ENCODE results near the gene CACNB3.

CACNB3 gene

DNA sequence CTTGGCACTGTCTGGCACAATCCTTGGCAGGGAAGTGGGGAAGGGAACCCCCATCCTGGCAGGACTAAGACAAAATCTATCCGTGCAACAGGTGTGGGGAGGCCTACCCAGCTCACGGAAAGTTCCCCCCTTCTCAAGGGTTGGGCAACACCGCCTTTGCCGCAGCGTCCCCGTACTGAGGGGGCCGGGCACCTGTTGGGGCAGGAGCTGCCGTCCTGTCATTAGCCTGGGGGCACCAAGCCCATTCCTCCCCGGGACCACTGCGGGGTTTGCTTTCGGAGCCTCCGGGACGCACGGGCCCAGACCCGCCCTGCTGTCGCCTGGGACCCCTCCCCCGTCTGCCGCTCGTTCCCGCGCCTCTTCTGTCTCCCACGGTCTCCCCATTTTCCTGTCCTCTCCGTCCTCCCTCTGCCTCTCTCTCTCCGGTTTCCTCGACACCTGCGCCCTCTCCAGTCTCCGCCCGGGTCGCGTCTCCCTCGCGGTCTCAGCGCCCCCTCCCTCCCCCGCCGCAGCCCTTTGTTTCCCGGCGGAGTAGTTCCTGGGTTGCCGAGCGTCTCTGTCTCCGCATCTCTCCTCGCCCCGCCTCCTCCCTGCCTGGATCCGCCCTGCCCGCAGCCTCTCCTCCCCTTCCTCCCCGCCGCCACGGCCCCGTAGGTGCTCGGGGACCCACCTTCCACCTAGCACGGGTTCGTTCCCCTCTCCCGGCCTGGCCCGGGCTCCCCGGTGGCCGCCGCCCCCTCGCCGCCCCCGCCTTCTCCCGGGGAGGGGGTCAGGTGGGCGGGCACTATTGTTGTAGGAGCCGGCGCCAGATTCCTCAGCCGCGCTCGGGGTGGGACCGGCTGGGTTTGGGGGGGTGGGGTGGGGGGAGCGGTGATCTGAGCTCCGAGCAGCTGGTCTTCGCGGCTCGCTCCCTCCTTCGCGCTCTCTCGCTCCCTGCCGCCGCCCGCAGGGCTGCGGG, at the start of gene CACNB3:
Gene CACNB3, plus strand, starts transcription at position 624 of the 958 bp plus-strand sequence. CDS start 434 bp downstream, outside the sequence.
- DNase-seq = peak; percentile 51
- TF ChIP-seq, protein P1, sequence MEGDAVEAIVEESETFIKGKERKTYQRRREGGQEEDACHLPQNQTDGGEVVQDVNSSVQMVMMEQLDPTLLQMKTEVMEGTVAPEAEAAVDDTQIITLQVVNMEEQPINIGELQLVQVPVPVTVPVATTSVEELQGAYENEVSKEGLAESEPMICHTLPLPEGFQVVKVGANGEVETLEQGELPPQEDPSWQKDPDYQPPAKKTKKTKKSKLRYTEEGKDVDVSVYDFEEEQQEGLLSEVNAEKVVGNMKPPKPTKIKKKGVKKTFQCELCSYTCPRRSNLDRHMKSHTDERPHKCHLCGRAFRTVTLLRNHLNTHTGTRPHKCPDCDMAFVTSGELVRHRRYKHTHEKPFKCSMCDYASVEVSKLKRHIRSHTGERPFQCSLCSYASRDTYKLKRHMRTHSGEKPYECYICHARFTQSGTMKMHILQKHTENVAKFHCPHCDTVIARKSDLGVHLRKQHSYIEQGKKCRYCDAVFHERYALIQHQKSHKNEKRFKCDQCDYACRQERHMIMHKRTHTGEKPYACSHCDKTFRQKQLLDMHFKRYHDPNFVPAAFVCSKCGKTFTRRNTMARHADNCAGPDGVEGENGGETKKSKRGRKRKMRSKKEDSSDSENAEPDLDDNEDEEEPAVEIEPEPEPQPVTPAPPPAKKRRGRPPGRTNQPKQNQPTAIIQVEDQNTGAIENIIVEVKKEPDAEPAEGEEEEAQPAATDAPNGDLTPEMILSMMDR (IDR thresholded peaks at IDR 0.05; ENCODE audit: low read depth, low read length, missing control alignments) = peak; percentile 3
- Histone ChIP-seq H3K27me3 (replicated peaks) (no peaks in the 10 kb centered on the region), H3K4me3 (ENCODE audit: low read depth, low read length) (peak within 1 kb of the TSS; percentile 67), H3K27ac (no peak within 1 kb of the TSS), H3K36me3 (replicated peaks) (no peaks in the 10 kb centered on the region)
- in situ Hi-C loops (cut with HindIII; ENCODE audit: low pct_ligation_motif_present, low sequenced_read_pairs) = no loop called here

DNA sequence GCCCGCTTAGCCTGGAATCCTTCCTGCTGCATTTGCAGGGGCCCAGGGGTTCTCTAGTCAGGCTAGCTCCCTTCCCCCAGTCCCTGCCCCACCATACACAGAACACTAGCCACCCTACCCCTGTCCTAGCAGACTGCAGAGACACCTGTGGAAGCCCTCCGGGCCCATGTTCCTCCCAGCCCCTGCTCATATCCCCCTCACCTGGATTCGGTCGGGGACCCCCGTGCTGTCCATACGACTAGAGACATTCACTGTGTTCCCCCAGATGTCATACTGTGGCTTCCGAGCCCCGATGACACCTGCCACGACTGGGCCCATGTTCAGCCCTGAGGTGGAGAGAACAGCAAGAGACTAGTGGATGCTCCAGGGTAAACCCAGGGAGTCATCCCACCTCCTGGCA, 49.6 kb upstream of the CACNB3 start:
- Histone ChIP-seq H3K27me3 (replicated peaks) (no peaks in the 10 kb centered on the region), H3K36me3 (replicated peaks) (peaks cover 38% of the 10 kb centered on the region), H3K27ac (no peak overlapping the region), H3K4me3 (ENCODE audit: low read depth, low read length) (no peak overlapping the region)
- in situ Hi-C loops (cut with HindIII; ENCODE audit: low pct_ligation_motif_present, low sequenced_read_pairs) = no loop called here
- TF ChIP-seq, protein P1 (IDR thresholded peaks at IDR 0.05; ENCODE audit: low read depth, low read length, missing control alignments) = no peak
- DNase-seq = no peak

DNA sequence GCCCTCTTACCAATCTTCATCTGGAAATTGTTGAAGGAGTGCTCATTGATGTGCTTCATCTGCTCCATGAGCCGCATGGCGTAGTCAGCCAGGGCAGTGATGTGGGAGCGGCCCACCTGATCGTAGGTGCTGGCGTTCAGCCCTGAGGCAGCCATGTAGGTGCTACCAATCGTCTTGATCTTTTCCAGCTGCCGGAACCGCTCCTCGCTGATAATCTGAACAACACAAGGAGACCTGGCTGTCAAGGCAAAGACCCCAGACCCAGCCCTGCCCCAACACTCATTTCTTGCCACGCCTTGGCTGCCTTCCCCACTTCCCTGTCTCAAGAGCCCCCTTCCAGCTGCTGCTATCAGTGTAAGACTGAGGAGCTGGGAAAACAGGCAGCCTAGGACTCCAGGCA, 47.5 kb upstream of the CACNB3 start:
- H3K4me3 ChIP-seq (ENCODE audit: low read depth, low read length) = no peak overlapping the region
- in situ Hi-C loops (cut with HindIII; ENCODE audit: low pct_ligation_motif_present, low sequenced_read_pairs) = no loop called here
- no peak for DNase-seq
- TF ChIP-seq, protein P1 (IDR thresholded peaks at IDR 0.05; ENCODE audit: low read depth, low read length, missing control alignments) = no peak
- no peak overlapping the region for H3K27ac ChIP-seq
- no peaks in the 10 kb centered on the region for H3K27me3 ChIP-seq (replicated peaks)
- peaks cover 43% of the 10 kb centered on the region for H3K36me3 ChIP-seq (replicated peaks)

DNA sequence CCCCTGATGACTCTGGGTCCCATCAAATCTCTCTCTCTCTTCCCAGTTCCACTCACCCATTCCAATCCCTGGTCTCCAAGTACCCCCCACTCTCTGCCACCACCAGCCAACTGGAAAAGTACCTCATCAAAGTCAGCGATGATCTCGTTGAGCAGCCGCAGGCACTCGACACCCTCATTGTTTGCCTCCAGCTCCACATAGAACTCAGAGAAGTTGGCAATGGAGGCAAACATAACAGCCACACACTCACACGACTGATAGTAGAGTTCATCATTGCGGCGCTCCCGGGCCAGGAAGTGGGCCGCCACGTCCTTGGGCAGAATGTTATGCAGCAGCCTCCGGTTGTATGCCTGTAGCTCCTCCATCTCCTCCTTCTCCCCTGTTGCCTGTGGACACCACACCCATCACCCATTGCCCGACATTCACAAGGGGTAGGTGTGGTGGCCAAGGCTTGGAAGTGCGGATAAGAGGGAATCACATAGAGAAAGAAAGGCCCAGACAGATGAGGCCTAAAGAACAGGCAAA, 46.6 kb upstream of the CACNB3 start:
- Histone ChIP-seq H3K4me3 (ENCODE audit: low read depth, low read length) (no peak overlapping the region), H3K27ac (no peak overlapping the region), H3K36me3 (replicated peaks) (peaks cover 43% of the 10 kb centered on the region), H3K27me3 (replicated peaks) (no peaks in the 10 kb centered on the region)
- no peak for DNase-seq
- in situ Hi-C loops (cut with HindIII; ENCODE audit: low pct_ligation_motif_present, low sequenced_read_pairs) = no loop called here
- TF ChIP-seq, protein P1 (IDR thresholded peaks at IDR 0.05; ENCODE audit: low read depth, low read length, missing control alignments) = no peak

DNA sequence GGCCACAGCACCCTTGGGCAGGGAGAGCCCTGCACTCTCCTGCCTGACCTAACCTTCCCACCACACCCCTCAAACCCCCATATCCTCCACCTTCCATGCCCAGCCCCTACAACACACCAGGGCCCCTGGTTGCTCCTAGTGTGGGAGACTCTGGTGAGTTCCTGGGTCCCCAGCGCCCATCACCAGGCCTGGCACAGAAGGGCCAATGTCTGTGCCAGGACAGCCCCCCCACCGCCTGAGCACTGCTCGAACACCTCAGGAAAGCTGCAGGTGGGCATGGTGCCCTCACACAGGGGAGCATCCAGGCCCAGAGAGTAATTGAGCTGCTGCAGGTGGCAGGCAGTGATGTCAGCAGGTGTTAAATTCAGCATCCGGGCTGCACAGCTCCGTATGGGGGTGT, 44.6 kb upstream of the CACNB3 start:
- H3K36me3 ChIP-seq (replicated peaks) = peaks cover 43% of the 10 kb centered on the region

More for the DNA sequence above, 44.6 kb upstream of the CACNB3 start:
- H3K27ac ChIP-seq = no peak overlapping the region
- no peak for DNase-seq
- H3K27me3 ChIP-seq (replicated peaks) = no peaks in the 10 kb centered on the region
- TF ChIP-seq, protein P1 (IDR thresholded peaks at IDR 0.05; ENCODE audit: low read depth, low read length, missing control alignments) = no peak
- no peak overlapping the region for H3K4me3 ChIP-seq (ENCODE audit: low read depth, low read length)
- in situ Hi-C loops (cut with HindIII; ENCODE audit: low pct_ligation_motif_present, low sequenced_read_pairs) = no loop called here

Data from brain microvascular endothelial cell (primary cell).